Activated T-cell treated with anti-CD3 and anti-CD28 coated beads, Interleukin-2, amount 50 U/mL, for 4 hours (primary cell): ENCODE measurements around the gene IL12RB1. TPM values are rescaled to one million over a fixed set of nuclear protein-coding genes. Genes with fewer than 3 reads are reported as not detected.

ENCODE experiments used
- ATAC-seq, 2 donors: fragments of 200-7000 bp; cut with Tn5 transposase; one replicate each; pipeline ENCODE4 v1.10.0; 2021
- DNase-seq: peaks from one replicate; pipeline ENCODE4 v3.0.0-alpha.2; 2020
- H3K27me3 Mint-ChIP-seq: one replicate; pipeline ENCODE4 v1.8.0; 2021; ENCODE audit warnings: low read depth, mixed read lengths
- H3K36me3 Mint-ChIP-seq: one replicate; pipeline ENCODE4 v1.8.0; 2022; ENCODE audit warnings: mixed read lengths; ENCODE audit not compliant: insufficient read depth
- H3K4me1 Mint-ChIP-seq: one replicate; pipeline ENCODE4 v1.8.0; 2021; ENCODE audit warnings: low read depth, mixed read lengths
- H3K4me3 Mint-ChIP-seq: one replicate; pipeline ENCODE4 v1.8.0; 2021; ENCODE audit warnings: mild to moderate bottlenecking, moderate library complexity, mixed read lengths
- H3K9me3 Mint-ChIP-seq: one replicate; pipeline ENCODE4 v1.8.0; 2021; ENCODE audit warnings: mixed read lengths
- total RNA-seq, 3 donors: library from RNA; stranded (reverse); gene quantifications; one replicate each; pipeline ENCODE4 v1.2.1, GENCODE V29; 2021

The IL12RB1 gene
- total RNA-seq, 3 donors from 2014 or later = 10.4 to 16.1 (median 14.8) TPM

- no peaks in the 10 kb centered on the region for H3K9me3 Mint-ChIP-seq
- H3K4me1 Mint-ChIP-seq = peaks cover 13% of the 10 kb centered on the region
- H3K27me3 Mint-ChIP-seq = no peaks in the 10 kb centered on the region
- ATAC-seq (no peak), DNase-seq (no peak)
- H3K4me3 Mint-ChIP-seq = no peak overlapping the region
- no peaks in the 10 kb centered on the region for H3K36me3 Mint-ChIP-seq
These were observed 57.0 kb downstream of the IL12RB1 start for GRCh38 chr19:18029617-18030338.

- DNase-seq = no peak
- Mint-ChIP-seq H3K9me3 (no peaks in the 10 kb centered on the region), H3K36me3 (no peaks in the 10 kb centered on the region), H3K4me3 (no peak overlapping the region), H3K4me1 (peaks cover 37% of the 10 kb centered on the region), H3K27me3 (no peaks in the 10 kb centered on the region)
- ATAC-seq = no peak
These were observed 59.6 kb downstream of the IL12RB1 start for GRCh38 chr19:18027151-18027550.

GRCh38 chr19:18023622-18024251, 63.0 kb downstream of the IL12RB1 start:
- Mint-ChIP-seq H3K4me1 (peaks cover 53% of the 10 kb centered on the region), H3K9me3 (no peaks in the 10 kb centered on the region), H3K36me3 (no peaks in the 10 kb centered on the region), H3K27me3 (no peaks in the 10 kb centered on the region), H3K4me3 (peak overlapping the region; percentile 13)
- DNase-seq = peak; percentile 49
- peak; percentile 49 to 64 for ATAC-seq

GRCh38 chr19:18021121-18021755, 65.5 kb downstream of the IL12RB1 start:
- H3K36me3 Mint-ChIP-seq = no peaks in the 10 kb centered on the region
- H3K27me3 Mint-ChIP-seq = no peaks in the 10 kb centered on the region
- H3K9me3 Mint-ChIP-seq = no peaks in the 10 kb centered on the region
- ATAC-seq (peak; percentile 36 to 55), DNase-seq (peak; percentile 68)
- peak overlapping the region; percentile 40 for H3K4me3 Mint-ChIP-seq
- H3K4me1 Mint-ChIP-seq = peaks cover 68% of the 10 kb centered on the region

- ATAC-seq (no peak), DNase-seq (no peak)
- Mint-ChIP-seq H3K36me3 (peaks cover 3% of the 10 kb centered on the region), H3K4me1 (peaks cover 70% of the 10 kb centered on the region), H3K4me3 (no peak overlapping the region), H3K27me3 (no peaks in the 10 kb centered on the region), H3K9me3 (no peaks in the 10 kb centered on the region)
These were observed 66.3 kb downstream of the IL12RB1 start for GRCh38 chr19:18020212-18021085.

- H3K36me3 Mint-ChIP-seq = peaks cover 24% of the 10 kb centered on the region
- no peak for DNase-seq
- no peaks in the 10 kb centered on the region for H3K27me3 Mint-ChIP-seq
- no peak for ATAC-seq
- H3K4me3 Mint-ChIP-seq = no peak overlapping the region
- H3K4me1 Mint-ChIP-seq = peaks cover 73% of the 10 kb centered on the region
- no peaks in the 10 kb centered on the region for H3K9me3 Mint-ChIP-seq
These were observed 69.3 kb downstream of the IL12RB1 start for GRCh38 chr19:18017275-18018083.

GRCh38 chr19:18016209-18016910, 70.4 kb downstream of the IL12RB1 start:
- H3K9me3 Mint-ChIP-seq = no peaks in the 10 kb centered on the region
- peaks cover 64% of the 10 kb centered on the region for H3K4me1 Mint-ChIP-seq
- peaks cover 24% of the 10 kb centered on the region for H3K36me3 Mint-ChIP-seq
- DNase-seq (no peak), ATAC-seq (no peak)
- H3K27me3 Mint-ChIP-seq = no peaks in the 10 kb centered on the region
- no peak overlapping the region for H3K4me3 Mint-ChIP-seq

GRCh38 chr19:18014197-18014596, 72.5 kb downstream of the IL12RB1 start:
- no peak for DNase-seq
- H3K36me3 Mint-ChIP-seq = peaks cover 29% of the 10 kb centered on the region

GRCh38 chr19:18013210-18014111, 73.3 kb downstream of the IL12RB1 start:
- no peak for DNase-seq
- Mint-ChIP-seq H3K36me3 (peaks cover 29% of the 10 kb centered on the region), H3K9me3 (no peaks in the 10 kb centered on the region), H3K27me3 (no peaks in the 10 kb centered on the region), H3K4me1 (peaks cover 68% of the 10 kb centered on the region), H3K4me3 (peak overlapping the region; percentile 59)
- no peak for ATAC-seq

More at GRCh38 chr19:18014197-18014596, 72.5 kb downstream of the IL12RB1 start:
- H3K27me3 Mint-ChIP-seq = no peaks in the 10 kb centered on the region
- peaks cover 64% of the 10 kb centered on the region for H3K4me1 Mint-ChIP-seq
- ATAC-seq = peak; percentile 47 to 66
- peak overlapping the region; percentile 59 for H3K4me3 Mint-ChIP-seq
- no peaks in the 10 kb centered on the region for H3K9me3 Mint-ChIP-seq

GRCh38 chr19:18010149-18010548, 76.6 kb downstream of the IL12RB1 start:
- ATAC-seq = no peak
- peak overlapping the region; percentile 51 for H3K4me3 Mint-ChIP-seq
- H3K4me1 Mint-ChIP-seq = peaks cover 58% of the 10 kb centered on the region
- no peaks in the 10 kb centered on the region for H3K27me3 Mint-ChIP-seq
- no peaks in the 10 kb centered on the region for H3K9me3 Mint-ChIP-seq
- H3K36me3 Mint-ChIP-seq = peaks cover 26% of the 10 kb centered on the region
- no peak for DNase-seq

GRCh38 chr19:18009412-18010066, 77.2 kb downstream of the IL12RB1 start:
- ATAC-seq (peak in 1 of 2 donors; percentile 10), DNase-seq (no peak)
- no peaks in the 10 kb centered on the region for H3K9me3 Mint-ChIP-seq
- H3K4me1 Mint-ChIP-seq = peaks cover 54% of the 10 kb centered on the region
- no peaks in the 10 kb centered on the region for H3K27me3 Mint-ChIP-seq
- H3K4me3 Mint-ChIP-seq = peak overlapping the region; percentile 83
- peaks cover 26% of the 10 kb centered on the region for H3K36me3 Mint-ChIP-seq
